HCT116 (cell line): Measurements from ENCODE around the gene WAPL. TPM values are rescaled to one million over a fixed set of nuclear protein-coding genes. Genes with fewer than 3 reads are reported as not detected.

ENCODE experiments used
- ATAC-seq: fragments of 200-7000 bp; cut with Tn5 transposase; 2 replicates; pipeline ENCODE4 v1.9.1; 2020; ENCODE audit warnings: mild to moderate bottlenecking, moderate library complexity
- BruUV-seq: library from RNA; stranded (reverse); fragments of 400-500 nt; replicated peaks from 2 replicates; lab custom pipeline; 2021; lab: Mats Ljungman, UMichigan
- CTCF ChIA-PET: fragments of 300-600 bp; sonication (Branson Sonifier 250); formaldehyde crosslinking; loops from one replicate; lab custom pipeline; 2021; ENCODE audit warnings: antibody characterized with exemption; lab: Charles Lee
- POLR2A ChIA-PET: fragments of 300-600, 350-600 bp; sonication (Branson Sonifier 250); formaldehyde crosslinking; loops from one replicate; lab custom pipeline; 2021; ENCODE audit warnings: antibody characterized with exemption; lab: Charles Lee
- RAD21 ChIA-PET, 2 experiments: fragments of 300-600 bp; sonication (Branson Sonifier 250); formaldehyde crosslinking; loops; one replicate each; lab custom pipeline; 2023; ENCODE audit warnings: low total read pairs in 2 of 2; ENCODE audit not compliant: uncharacterized antibody in 2 of 2, unreplicated experiment in 2 of 2, low non-redundant PET in 1 of 2; lab: Charles Lee
- DNase-seq: peaks from one replicate; pipeline ENCODE4 v3.0.0-alpha.2; 2010; ENCODE audit warnings: low read depth, low spot score
- H2AFZ ChIP-seq: fragments of 200-600 bp; shearing (Covaris generic), sonication (generic); 2 replicates; pipeline ENCODE4 v1.6.1; 2017; ENCODE audit warnings: low read depth, mixed run types, mixed read lengths, antibody characterized with exemption, low read length; ENCODE audit not compliant: poor library complexity, severe bottlenecking
- H3K27ac ChIP-seq: 2 replicates; pipeline ENCODE4 v1.5.1; 2012; ENCODE audit warnings: low read depth, low read length
- H3K27me3 ChIP-seq: fragments of 200-600 bp; sonication (generic); 2 replicates; pipeline ENCODE4 v1.6.1; 2016; ENCODE audit warnings: mixed run types, low read length, mixed read lengths; ENCODE audit not compliant: insufficient read depth
- H3K36me3 ChIP-seq, 2 experiments: fragments of 200-500 bp in 1 of 2; fragments of 200-600 bp in 1 of 2; sonication (Bioruptor generic) in 1 of 2; sonication (generic) in 1 of 2; 2 replicates each; pipeline versions ENCODE4 v1.5.1 to v1.6.1; 2014 to 2016; ENCODE audit warnings: low read length in 2 of 2, inconsistent platforms in 1 of 2, mixed read lengths in 1 of 2, mixed run types in 1 of 2; ENCODE audit not compliant: insufficient read depth in 2 of 2, control insufficient read depth in 1 of 2
- H3K4me1 ChIP-seq, 2 experiments: fragments of 200-600 bp in 1 of 2; sonication (generic) in 1 of 2; 2 replicates each; pipeline versions ENCODE4 v1.5.1 to v1.6.1; 2012 to 2017; ENCODE audit warnings: low read length in 2 of 2, inconsistent platforms in 1 of 2, mild to moderate bottlenecking in 1 of 2, mixed read lengths in 1 of 2, mixed run types in 1 of 2, moderate library complexity in 1 of 2; ENCODE audit not compliant: insufficient read depth in 2 of 2, control insufficient read depth in 1 of 2
- H3K4me2 ChIP-seq: fragments of 200-600 bp; sonication (generic); 2 replicates; pipeline ENCODE4 v1.6.1; 2017; ENCODE audit warnings: mixed run types, low read length, mixed read lengths
- H3K4me3 ChIP-seq, 2 experiments: fragments of 200-600 bp in 1 of 2; sonication (generic) in 1 of 2; replicated peaks in 1 of 2; 2 replicates each; pipeline ENCODE4 v1.5.1; 2011 to 2016; ENCODE audit warnings: low read length in 2 of 2, control low read depth in 1 of 2, low read depth in 1 of 2, mild to moderate bottlenecking in 1 of 2, mixed read lengths in 1 of 2, mixed run types in 1 of 2
- H3K79me2 ChIP-seq: fragments of 200-600 bp; sonication (generic); 2 replicates; pipeline ENCODE4 v1.6.1; 2017; ENCODE audit warnings: mild to moderate bottlenecking, mixed run types, low read length, moderate library complexity, mixed read lengths; ENCODE audit not compliant: insufficient read depth
- H3K9ac ChIP-seq: fragments of 200-600 bp; sonication (generic); 2 replicates; pipeline ENCODE4 v1.6.1; 2016; ENCODE audit warnings: low read length, mixed read lengths
- H3K9me2 ChIP-seq: fragments of 200-600 bp; sonication (generic), shearing (Covaris generic); 2 replicates; pipeline ENCODE4 v1.6.1; 2017; ENCODE audit warnings: mixed run types, mild to moderate bottlenecking, moderate library complexity; ENCODE audit not compliant: insufficient read depth
- H3K9me3 ChIP-seq, 2 experiments: fragments of 200-500 bp in 1 of 2; fragments of 200-600 bp in 1 of 2; sonication (Bioruptor generic) in 1 of 2; sonication (generic) in 1 of 2; 2 replicates each; pipeline ENCODE4 v1.6.1; 2014 to 2017; ENCODE audit warnings: low read length in 2 of 2, mixed read lengths in 2 of 2, inconsistent platforms in 1 of 2, low read depth in 1 of 2, mild to moderate bottlenecking in 1 of 2, mixed run types in 1 of 2, moderate library complexity in 1 of 2; ENCODE audit not compliant: control insufficient read depth in 1 of 2, insufficient read depth in 1 of 2
- H4K20me1 ChIP-seq: fragments of 200-600 bp; sonication (generic), shearing (Covaris generic); 2 replicates; pipeline ENCODE4 v1.6.1; 2017; ENCODE audit warnings: mixed run types, mild to moderate bottlenecking, moderate library complexity; ENCODE audit not compliant: insufficient read depth
- CBX3 ChIP-seq: IDR thresholded peaks from 2 replicates; pipeline ENCODE4 v1.6.1; 2012; ENCODE audit warnings: low read depth
- CEBPB ChIP-seq: IDR thresholded peaks from 2 replicates; pipeline ENCODE4 v1.6.1; 2012; ENCODE audit warnings: low read depth
- EGR1 ChIP-seq: IDR thresholded peaks from 2 replicates; pipeline ENCODE4 v1.6.1; 2012; ENCODE audit warnings: low read depth
- ELF1 ChIP-seq: IDR thresholded peaks from 2 replicates; pipeline ENCODE4 v1.6.1; 2012; ENCODE audit warnings: low read depth, borderline replicate concordance
- EZH2 ChIP-seq: fragments of 200-600 bp; sonication (generic); IDR thresholded peaks from 2 replicates; pipeline ENCODE4 v1.6.1; 2017; ENCODE audit warnings: antibody characterized with exemption, mixed run types
- EZH2phosphoT487 ChIP-seq: fragments of 200-600 bp; IDR thresholded peaks from 2 replicates; pipeline ENCODE4 v1.6.1; 2018; ENCODE audit warnings: antibody characterized with exemption, borderline replicate concordance
- FOSL1 ChIP-seq: IDR thresholded peaks from 2 replicates; pipeline ENCODE4 v1.6.1; 2012; ENCODE audit warnings: low read depth
- POLR2AphosphoS5 ChIP-seq: IDR thresholded peaks from 2 replicates; pipeline ENCODE4 v1.6.1; 2011; ENCODE audit warnings: mild to moderate bottlenecking, low read depth, low read length, moderate library complexity
- SIN3A ChIP-seq: IDR thresholded peaks from 2 replicates; pipeline ENCODE4 v1.6.1; 2012; ENCODE audit warnings: low read depth
- SP1 ChIP-seq: IDR thresholded peaks from 2 replicates; pipeline ENCODE4 v1.6.1; 2012; ENCODE audit warnings: low read depth
- SRF ChIP-seq: IDR thresholded peaks from 2 replicates; pipeline ENCODE4 v1.6.1; 2012; ENCODE audit warnings: low read depth
- YY1 ChIP-seq: IDR thresholded peaks from 2 replicates; pipeline ENCODE4 v1.6.1; 2011; ENCODE audit warnings: low read length, low read depth, moderate library complexity, mild to moderate bottlenecking; ENCODE audit not compliant: insufficient replicate concordance; ENCODE audit errors: extremely low read depth
- ZFX ChIP-seq: fragments of 450-650 bp; IDR thresholded peaks from 2 replicates; pipeline ENCODE4 v1.6.1; 2017
- ZNF274 ChIP-seq: fragments of 200-500 bp; sonication (Bioruptor generic); IDR thresholded peaks from 2 replicates; pipeline ENCODE4 v1.6.1; 2014; ENCODE audit warnings: mild to moderate bottlenecking, low read depth, low read length, inconsistent platforms
- intact Hi-C: fragments of 100-400 bp; cut with micrococcal nuclease; formaldehyde crosslinking; loops from 2 replicates; pipeline ENCODE4 v1.10.0; 2022
- total RNA-seq: library from RNA; stranded (reverse); gene quantifications from one replicate; pipeline ENCODE4 v1.2.1, GENCODE V29; 2021; ENCODE audit not compliant: unreplicated experiment
- TF ChIP-seq, protein P1 (sequence below), 3 experiments: fragments of 200-600 bp in 1 of 3; sonication (generic) in 1 of 3; IDR thresholded peaks in 2 of 3; conservative IDR thresholded peaks in 1 of 3; 2 replicates each; pipeline ENCODE4 v1.5.1; 2012 to 2017; ENCODE audit warnings: low read depth in 2 of 3, low read length in 2 of 3, antibody characterized with exemption in 1 of 3, borderline replicate concordance in 1 of 3, control low read depth in 1 of 3, mild to moderate bottlenecking in 1 of 3, mixed read lengths in 1 of 3, mixed run types in 1 of 3, moderate library complexity in 1 of 3; ENCODE audit not compliant: insufficient read depth in 1 of 3
- TF ChIP-seq, protein P2 (sequence below): IDR thresholded peaks from 2 replicates; pipeline ENCODE4 v1.6.1; 2012

WAPL gene
- total RNA-seq, 1 experiment from 2014 or later: 37.5 TPM

DNA sequence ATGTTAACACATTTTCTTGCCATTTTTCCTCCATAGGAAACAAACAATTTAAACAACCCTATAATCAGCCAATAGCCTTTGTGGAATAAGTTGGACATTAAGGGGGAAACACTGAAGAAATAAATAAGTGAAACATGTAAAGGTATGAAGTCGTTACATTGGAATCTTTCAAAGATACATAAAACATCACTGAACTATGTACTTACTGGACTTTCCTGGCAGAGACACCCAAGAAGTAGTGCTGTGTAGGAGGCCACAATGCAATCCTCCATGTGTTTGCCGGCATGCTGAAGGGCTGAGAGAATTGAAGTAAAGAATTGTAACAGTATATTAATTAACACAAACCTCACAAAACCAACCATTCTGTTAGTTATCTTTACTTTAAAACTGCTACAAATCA is 78.5 kb downstream of the WAPL start:
- peaks cover 39% of the 10 kb centered on the region for H3K79me2 ChIP-seq
- DNase-seq (no peak), ATAC-seq (no peak)
- no peaks in the 10 kb centered on the region for H3K9me3 ChIP-seq
- intact Hi-C loops: no loop called here
- TF ChIP-seq, protein P1, sequence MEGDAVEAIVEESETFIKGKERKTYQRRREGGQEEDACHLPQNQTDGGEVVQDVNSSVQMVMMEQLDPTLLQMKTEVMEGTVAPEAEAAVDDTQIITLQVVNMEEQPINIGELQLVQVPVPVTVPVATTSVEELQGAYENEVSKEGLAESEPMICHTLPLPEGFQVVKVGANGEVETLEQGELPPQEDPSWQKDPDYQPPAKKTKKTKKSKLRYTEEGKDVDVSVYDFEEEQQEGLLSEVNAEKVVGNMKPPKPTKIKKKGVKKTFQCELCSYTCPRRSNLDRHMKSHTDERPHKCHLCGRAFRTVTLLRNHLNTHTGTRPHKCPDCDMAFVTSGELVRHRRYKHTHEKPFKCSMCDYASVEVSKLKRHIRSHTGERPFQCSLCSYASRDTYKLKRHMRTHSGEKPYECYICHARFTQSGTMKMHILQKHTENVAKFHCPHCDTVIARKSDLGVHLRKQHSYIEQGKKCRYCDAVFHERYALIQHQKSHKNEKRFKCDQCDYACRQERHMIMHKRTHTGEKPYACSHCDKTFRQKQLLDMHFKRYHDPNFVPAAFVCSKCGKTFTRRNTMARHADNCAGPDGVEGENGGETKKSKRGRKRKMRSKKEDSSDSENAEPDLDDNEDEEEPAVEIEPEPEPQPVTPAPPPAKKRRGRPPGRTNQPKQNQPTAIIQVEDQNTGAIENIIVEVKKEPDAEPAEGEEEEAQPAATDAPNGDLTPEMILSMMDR (IDR thresholded peaks at IDR 0.05 in 2 of 3, conservative IDR thresholded peaks at IDR 0.05 in 1 of 3; ENCODE audit: borderline replicate concordance in 1 of 3, insufficient read depth in 1 of 3, low read depth in 2 of 3, low read length in 2 of 3): no peak
- TF ChIP-seq EZH2 (no peak), CBX3 (no peak), ZFX (no peak), YY1 (no peak), ZNF274 (no peak), ELF1 (no peak), EGR1 (no peak), SRF (no peak), SIN3A (no peak), SP1 (no peak), POLR2AphosphoS5 (no peak), FOSL1 (no peak), CEBPB (no peak), EZH2phosphoT487 (no peak)
- TF ChIP-seq, protein P2, sequence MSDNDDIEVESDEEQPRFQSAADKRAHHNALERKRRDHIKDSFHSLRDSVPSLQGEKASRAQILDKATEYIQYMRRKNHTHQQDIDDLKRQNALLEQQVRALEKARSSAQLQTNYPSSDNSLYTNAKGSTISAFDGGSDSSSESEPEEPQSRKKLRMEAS: no peak
- no peak overlapping the region for H2AFZ ChIP-seq
- H3K4me2 ChIP-seq: no peak overlapping the region
- POLR2A ChIA-PET: no interaction called here
- CTCF ChIA-PET: no interaction called here
- no peaks in the 10 kb centered on the region for H4K20me1 ChIP-seq
- H3K4me1 ChIP-seq: no peaks in the 10 kb centered on the region
- H3K27ac ChIP-seq: no peak overlapping the region
- H3K27me3 ChIP-seq: no peaks in the 10 kb centered on the region
- H3K4me3 ChIP-seq: no peak overlapping the region
- no TSS peak for BruUV-seq
- RAD21 ChIA-PET: no interaction called here
- peaks cover 33 to 35% of the 10 kb centered on the region in 2 experiments; a peak in 3 of 4 replicates for H3K36me3 ChIP-seq
- H3K9ac ChIP-seq: no peak overlapping the region
- H3K9me2 ChIP-seq: no peaks in the 10 kb centered on the region
